Retinal pigment epithelial cell (primary cell): ENCODE data around the gene TUBB4B.

Experiments used
- DNase-seq: peaks from one replicate; pipeline ENCODE4 v3.0.0-alpha.2; 2010; ENCODE audit warnings: low read depth
- H3K4me3 ChIP-seq: 2 replicates; pipeline ENCODE4 v1.5.1; 2011; ENCODE audit warnings: mild to moderate bottlenecking, low read length, control low read depth, moderate library complexity
- TF ChIP-seq, protein P1 (sequence below): conservative IDR thresholded peaks from 2 replicates; pipeline ENCODE4 v1.5.1; 2011; ENCODE audit warnings: low read depth, low read length, control low read depth, inconsistent platforms

The TUBB4B gene

DNA sequence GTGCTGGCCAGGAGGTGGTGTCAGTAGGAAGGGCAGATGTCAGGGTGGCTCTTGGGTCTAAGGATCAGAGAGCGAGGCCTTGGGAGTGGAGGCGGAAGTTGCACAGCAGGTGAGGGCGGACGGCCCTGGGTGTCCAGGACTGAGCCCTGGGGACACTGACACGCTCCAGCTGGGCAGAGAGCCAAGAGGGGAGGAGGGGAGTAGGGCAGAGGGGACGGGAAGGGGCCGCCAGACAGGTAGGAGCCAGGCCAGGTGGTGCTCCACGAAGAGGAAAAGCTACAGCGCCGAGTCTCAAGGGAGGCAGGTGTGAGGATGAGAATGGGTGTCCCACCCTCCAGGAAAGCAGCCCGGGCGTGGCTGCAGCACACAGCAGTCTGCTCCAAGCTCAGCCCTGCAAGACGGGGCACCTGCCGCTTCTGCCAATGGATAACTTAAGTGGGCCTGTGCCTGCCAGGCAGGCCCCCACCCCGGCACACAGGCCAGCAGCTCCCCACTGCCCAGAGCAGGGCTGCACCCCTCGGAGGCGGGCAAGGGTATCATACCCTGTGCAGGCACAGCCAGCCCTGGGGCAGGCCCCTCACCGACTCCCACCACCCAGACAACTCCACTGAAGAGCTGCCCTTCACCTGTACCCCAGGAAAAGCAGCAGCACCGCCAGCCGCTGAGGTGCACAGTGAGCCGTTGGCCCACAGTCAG is 45.4 kb upstream of the TUBB4B start:
- TF ChIP-seq, protein P1, sequence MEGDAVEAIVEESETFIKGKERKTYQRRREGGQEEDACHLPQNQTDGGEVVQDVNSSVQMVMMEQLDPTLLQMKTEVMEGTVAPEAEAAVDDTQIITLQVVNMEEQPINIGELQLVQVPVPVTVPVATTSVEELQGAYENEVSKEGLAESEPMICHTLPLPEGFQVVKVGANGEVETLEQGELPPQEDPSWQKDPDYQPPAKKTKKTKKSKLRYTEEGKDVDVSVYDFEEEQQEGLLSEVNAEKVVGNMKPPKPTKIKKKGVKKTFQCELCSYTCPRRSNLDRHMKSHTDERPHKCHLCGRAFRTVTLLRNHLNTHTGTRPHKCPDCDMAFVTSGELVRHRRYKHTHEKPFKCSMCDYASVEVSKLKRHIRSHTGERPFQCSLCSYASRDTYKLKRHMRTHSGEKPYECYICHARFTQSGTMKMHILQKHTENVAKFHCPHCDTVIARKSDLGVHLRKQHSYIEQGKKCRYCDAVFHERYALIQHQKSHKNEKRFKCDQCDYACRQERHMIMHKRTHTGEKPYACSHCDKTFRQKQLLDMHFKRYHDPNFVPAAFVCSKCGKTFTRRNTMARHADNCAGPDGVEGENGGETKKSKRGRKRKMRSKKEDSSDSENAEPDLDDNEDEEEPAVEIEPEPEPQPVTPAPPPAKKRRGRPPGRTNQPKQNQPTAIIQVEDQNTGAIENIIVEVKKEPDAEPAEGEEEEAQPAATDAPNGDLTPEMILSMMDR, result no peak
- peak overlapping the region; percentile 84 for H3K4me3 ChIP-seq
- DNase-seq, result no peak

DNA sequence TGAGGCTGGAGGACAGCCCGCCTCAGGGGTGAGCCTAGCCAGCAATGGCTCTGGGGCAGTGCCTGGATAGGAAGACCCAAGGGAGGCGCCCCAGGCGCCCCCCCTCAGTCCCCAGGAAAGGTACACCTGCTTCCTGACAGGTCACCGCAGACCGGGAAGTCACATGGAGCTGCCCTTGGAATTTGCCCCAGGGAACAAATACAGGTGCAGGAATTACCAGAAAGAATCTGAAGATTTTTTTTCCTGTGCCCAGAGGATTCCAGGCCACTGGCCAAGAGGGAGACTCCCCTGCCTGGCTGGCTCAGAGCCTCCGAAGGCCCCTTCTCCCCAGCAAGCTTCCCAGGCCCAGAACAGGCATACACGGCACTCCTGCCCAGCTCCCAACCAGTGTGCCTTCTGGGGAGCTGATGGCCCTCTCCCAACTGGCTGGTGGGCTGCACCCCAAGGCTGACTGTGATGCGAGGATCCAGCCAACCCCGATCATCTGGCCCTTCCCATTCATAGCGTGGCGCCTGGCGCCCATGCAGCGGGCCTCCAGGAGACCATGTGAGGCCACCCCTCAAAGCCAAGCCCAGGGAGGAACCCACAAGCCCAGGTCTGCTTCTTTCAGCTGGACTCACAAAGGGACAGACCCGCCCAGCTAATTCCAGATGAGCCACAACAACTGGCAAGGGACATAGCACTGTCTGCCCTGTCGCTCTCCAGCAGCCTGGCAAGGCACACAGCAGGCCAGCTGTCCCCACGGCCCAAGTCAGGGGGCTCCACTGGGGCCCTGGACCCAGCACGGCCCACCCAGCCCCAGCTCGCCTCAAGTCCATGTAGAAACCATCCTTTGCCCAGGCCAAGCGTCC is 42.8 kb upstream of the TUBB4B start:
- no peak for DNase-seq
- H3K4me3 ChIP-seq, result peak overlapping the region; percentile 84

DNA sequence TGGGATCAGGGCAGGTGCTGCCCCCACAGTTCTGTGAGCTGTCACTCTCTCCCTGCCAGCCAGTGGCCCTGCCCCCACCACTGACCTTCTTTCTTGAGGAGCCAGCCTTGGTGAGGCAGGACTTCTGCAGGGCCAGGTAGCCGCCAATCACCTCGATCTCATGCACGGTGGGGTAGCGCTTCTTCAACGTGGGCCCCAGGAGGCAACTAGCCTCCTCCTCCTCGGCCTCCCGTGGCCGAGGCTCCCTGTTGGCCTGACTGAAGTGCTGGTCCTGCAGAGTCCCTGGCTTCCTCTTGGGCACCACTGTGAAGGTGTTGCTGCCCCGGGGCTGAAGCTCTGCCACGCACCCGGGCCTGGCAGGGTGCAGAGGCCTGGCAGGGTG is 42.2 kb upstream of the TUBB4B start:
- DNase-seq, result no peak
- TF ChIP-seq, protein P1, result no peak
- H3K4me3 ChIP-seq, result peak overlapping the region; percentile 84

More for the DNA sequence above, 42.8 kb upstream of the TUBB4B start:
- TF ChIP-seq, protein P1, result no peak

DNA sequence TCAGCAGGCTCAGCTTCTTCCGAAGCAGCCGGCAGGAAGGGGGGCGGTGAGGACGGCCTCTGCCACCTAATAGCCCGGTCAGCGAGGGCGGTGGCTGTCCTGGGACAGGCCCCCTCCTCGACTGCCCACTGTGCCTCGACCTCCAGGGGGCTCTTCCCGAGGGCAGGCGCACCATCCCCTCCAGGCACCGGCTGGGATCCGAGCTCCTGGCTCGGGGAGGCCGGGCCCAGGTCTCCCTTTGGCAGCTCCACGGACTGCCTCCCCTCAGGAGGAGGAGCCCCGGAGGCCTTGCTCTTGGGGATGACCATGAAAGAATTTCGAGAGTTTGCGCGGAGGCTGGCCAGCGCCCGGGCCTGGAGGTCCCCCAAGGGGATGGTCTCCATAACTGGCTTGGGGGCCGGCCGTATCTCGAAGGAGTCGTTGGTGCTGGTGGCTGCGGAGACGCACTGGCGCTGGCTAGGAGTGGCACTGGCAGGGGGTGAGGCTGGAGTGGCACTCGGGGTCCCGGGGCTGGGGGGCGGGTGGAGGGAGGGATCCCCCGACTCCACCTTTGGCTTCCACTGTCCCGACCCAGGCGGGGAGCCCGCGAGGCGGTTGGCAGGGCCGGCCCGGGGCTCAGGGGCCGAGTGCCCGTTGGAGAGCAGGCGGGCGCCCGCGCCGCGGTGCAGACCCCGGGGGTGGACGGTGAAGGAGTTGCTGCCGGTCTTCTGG is 41.5 kb upstream of the TUBB4B start:
- peak overlapping the region; percentile 84 for H3K4me3 ChIP-seq
- no peak for DNase-seq

DNA sequence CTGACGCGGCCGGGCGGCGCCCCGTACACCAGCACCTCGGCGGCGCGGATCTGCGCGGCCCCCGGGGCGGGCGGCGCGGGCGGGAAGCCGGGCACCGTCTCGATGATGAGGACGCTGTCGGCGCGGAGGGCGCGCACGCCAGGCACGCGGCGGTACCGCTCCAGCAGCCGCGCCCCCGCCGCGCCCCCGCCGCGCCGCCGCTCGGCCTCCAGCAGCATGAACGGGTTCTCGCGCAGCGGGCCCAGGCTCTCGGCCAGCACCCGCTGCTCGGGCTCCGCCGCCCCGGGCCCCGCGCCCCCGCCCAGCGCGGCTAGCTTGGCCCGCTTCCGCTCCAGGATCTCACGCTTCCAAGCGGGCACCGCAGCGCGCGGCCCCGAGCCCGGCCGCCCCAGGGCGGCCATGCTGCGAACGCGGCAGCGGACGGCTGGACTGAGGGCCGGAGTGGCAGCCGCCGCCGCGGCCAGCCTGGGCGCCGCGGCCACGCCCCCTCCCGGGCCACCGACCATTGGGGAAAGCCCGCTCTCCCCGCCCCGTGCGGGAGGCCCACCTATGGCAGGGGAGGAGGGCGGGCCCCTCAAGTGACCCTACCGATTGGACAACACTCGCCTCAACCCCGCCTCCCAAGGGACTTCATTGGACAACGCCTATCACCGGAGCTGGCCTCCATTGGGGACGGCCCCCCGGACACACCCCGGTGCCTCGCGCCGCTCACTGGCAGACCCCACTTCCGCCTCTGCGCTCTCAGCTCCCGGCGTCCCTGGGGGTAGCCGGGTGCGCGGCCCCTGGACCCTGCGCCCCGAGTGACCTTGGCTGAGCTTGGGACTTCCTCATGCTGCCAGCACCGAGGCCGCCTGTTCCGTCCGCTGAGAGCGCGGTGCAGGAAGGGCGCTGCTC is 40.5 kb upstream of the TUBB4B start, which contains the start of gene TPRN:
Gene TPRN, minus strand, starts transcription at position 431 of the 894 bp plus-strand sequence. Its CDS starts 30 bp downstream, at position 401.
- TF ChIP-seq, protein P1, result no peak
- peak; percentile 98 for DNase-seq
- H3K4me3 ChIP-seq, result peak within 1 kb of the TSS; percentile 84

More for the DNA sequence above, 41.5 kb upstream of the TUBB4B start:
- TF ChIP-seq, protein P1, result peak; percentile 1

DNA sequence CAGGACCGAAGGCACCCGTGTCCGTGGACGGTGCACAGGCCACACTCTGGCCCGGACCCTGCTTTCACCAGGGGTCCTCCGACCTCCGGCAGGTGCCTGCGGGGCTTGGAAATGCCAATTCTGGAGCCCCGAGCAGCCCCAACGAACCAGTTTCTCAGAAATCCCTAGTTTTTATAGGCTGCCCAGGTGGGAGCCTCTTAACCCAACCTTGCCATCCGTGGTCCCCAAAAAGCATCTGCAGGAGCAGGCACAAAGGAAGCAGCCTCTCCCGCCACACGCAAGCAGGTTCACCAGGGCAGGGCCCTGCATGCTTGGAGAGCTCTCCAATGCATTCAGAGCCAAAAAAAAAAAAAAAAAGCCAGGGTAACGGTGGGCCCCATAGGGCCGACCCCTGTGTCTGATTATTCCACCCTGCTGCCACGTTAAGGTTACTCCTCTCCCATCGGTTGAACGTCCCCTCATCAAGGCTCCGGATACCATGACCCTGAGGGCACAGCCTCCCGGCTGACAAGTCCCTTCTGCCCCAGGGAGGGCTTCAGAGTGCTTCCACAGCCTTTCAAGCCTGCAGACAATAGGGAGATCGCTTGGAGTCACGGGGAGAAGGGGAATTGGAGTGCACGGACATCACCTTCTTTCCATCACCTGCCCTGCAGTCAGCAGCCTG is 39.8 kb upstream of the TUBB4B start:
- DNase-seq, result no peak
- TF ChIP-seq, protein P1, result no peak
- H3K4me3 ChIP-seq, result peak overlapping the region; percentile 70
